ENCODE data around the gene PIP5K1B.

DNA sequence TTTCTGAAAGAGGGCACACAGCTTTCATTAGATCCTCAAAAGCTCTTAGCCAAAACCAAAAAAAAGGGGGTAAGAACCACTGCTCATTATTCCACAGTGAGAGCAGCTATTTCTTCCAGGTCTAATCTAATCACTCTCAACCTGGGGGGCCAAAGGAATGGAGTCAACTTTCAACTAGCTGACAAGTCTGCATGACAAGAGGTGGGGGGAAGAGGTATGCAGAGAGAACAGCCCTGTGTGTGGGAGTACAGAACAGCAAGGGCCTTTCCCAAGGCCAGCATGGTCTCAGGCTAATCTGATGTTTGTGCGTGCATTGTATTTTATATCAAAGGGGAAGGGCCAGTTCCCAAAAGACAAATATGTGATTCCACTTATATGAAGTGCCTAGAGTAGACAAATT lies 36.9 kb upstream of the PIP5K1B start:
- TF ChIP-seq ARNT2 (CRISPR knock-in tag; IDR thresholded peaks at IDR 0.05; ENCODE audit: low read depth): no peak
- TF ChIP-seq CREB1 (IDR thresholded peaks at IDR 0.05): no peak
- TF ChIP-seq CREB1 (CRISPR knock-in tag; IDR thresholded peaks at IDR 0.05): no peak
- TF ChIP-seq CTCF (CRISPR knock-in tag; IDR thresholded peaks at IDR 0.05): no peak
- TF ChIP-seq SAP130 (CRISPR knock-in tag; IDR thresholded peaks at IDR 0.05; ENCODE audit: low read depth): no peak
- TF ChIP-seq SMAD9 (CRISPR knock-in tag; IDR thresholded peaks at IDR 0.05): no peak
